BJ (cell line): ENCODE measurements around the gene LIPH. TPM values are rescaled to one million over a fixed set of nuclear protein-coding genes. Genes with fewer than 3 reads are reported as not detected.

Source experiments
- CTCF ChIA-PET: fragments of 350-600 bp; formaldehyde crosslinking; extraction: SDS; loops from one replicate; lab custom pipeline; 2021; ENCODE audit warnings: antibody characterized with exemption, inconsistent platforms; lab: Yijun Ruan, JAX
- POLR2A ChIA-PET: fragments of 300-600 bp; sonication (Branson Sonifier 250); formaldehyde crosslinking; extraction: SDS; loops from one replicate; lab custom pipeline; 2021; ENCODE audit warnings: antibody characterized with exemption; lab: Charles Lee
- DNase-seq: peaks from one replicate; pipeline ENCODE4 v3.0.0-alpha.2; 2011; ENCODE audit warnings: low read depth
- H3K27me3 ChIP-seq: 2 replicates; pipeline ENCODE4 v1.6.0; 2011; ENCODE audit warnings: low read length; ENCODE audit not compliant: control insufficient read depth, insufficient read depth
- H3K36me3 ChIP-seq: 2 replicates; pipeline ENCODE4 v1.5.1; 2011; ENCODE audit warnings: low read length; ENCODE audit not compliant: control insufficient read depth, insufficient read depth
- H3K4me3 ChIP-seq: 2 replicates; pipeline ENCODE4 v1.5.1; 2011; ENCODE audit warnings: low read depth, mild to moderate bottlenecking, control low read depth, low read length
- polyA plus RNA-seq: library from polyadenylated mRNA; depleted of rRNA; stranded (reverse); fragments of >200 nt; gene quantifications from 2 replicates; pipeline ENCODE4 v1.2.3, GENCODE V29; 2011; rRNA removed
- TF ChIP-seq, protein P1 (sequence below): IDR thresholded peaks from 2 replicates; pipeline ENCODE4 v1.5.1; 2011; ENCODE audit warnings: low read depth, mild to moderate bottlenecking, control low read depth, inconsistent platforms, low read length, moderate library complexity; ENCODE audit not compliant: insufficient read depth

LIPH gene
- polyA plus RNA-seq, 1 experiment: 0.17 TPM

DNA sequence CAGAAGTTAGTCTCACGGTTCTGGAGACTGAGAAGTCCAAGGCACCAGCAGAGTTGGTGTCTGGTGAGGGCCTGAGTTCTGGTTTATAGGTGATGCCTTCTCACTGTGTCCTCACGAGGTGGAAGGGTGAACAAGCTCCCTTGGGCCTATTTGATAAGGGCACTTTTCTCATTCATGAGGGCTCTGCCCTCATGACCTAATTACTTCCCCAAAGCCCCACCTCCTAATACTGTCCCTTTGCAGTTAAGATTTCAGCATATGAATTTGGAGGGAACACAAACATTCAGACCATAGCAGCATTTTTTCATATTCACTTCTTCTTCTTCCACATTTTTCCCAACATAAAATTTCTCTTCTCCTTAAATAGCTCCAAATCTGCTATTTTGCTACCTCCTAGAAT, 95.0 kb downstream of the LIPH start:
- Histone ChIP-seq H3K27me3 (no peaks in the 10 kb centered on the region), H3K36me3 (no peaks in the 10 kb centered on the region), H3K4me3 (no peak overlapping the region)
- ChIA-PET CTCF (interaction anchor here (2.6 kb wide), 1 partner anchor 102 kb away, joined by 12 read pairs; no protein-coding TSS in a partner anchor), POLR2A (no interaction called here)
- DNase-seq: no peak
- TF ChIP-seq, protein P1, sequence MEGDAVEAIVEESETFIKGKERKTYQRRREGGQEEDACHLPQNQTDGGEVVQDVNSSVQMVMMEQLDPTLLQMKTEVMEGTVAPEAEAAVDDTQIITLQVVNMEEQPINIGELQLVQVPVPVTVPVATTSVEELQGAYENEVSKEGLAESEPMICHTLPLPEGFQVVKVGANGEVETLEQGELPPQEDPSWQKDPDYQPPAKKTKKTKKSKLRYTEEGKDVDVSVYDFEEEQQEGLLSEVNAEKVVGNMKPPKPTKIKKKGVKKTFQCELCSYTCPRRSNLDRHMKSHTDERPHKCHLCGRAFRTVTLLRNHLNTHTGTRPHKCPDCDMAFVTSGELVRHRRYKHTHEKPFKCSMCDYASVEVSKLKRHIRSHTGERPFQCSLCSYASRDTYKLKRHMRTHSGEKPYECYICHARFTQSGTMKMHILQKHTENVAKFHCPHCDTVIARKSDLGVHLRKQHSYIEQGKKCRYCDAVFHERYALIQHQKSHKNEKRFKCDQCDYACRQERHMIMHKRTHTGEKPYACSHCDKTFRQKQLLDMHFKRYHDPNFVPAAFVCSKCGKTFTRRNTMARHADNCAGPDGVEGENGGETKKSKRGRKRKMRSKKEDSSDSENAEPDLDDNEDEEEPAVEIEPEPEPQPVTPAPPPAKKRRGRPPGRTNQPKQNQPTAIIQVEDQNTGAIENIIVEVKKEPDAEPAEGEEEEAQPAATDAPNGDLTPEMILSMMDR: no peak

Other genes starting within 250 kb of the LIPH start
- 8.9 and 16.1 TPM in 2 replicates for gene MAP3K13, start 189.5 kb downstream of the LIPH start, polyA plus RNA-seq
- gene TMEM41A, start 53.6 kb downstream of the LIPH start, polyA plus RNA-seq: 13.8 and 18.9 TPM in 2 replicates
- 9.9 and 16.9 TPM in 2 replicates for gene SENP2, start 33.7 kb upstream of the LIPH start, polyA plus RNA-seq